CD4-positive, alpha-beta T cell (primary cell): Measurements from ENCODE around the gene HBQ1. TPM values are rescaled to one million over a fixed set of nuclear protein-coding genes. Genes with fewer than 3 reads are reported as not detected.

Experiments used
- ATAC-seq: fragments of 200-7000 bp; cut with Tn5 transposase; one replicate; pipeline ENCODE4 v1.10.0; 2022; ENCODE audit warnings: mild to moderate bottlenecking; ENCODE audit not compliant: poor library complexity
- CTCF ChIA-PET: fragments of 350-600 bp; sonication (Branson Sonifier 250); formaldehyde crosslinking; loops from one replicate; lab custom pipeline; 2021; ENCODE audit warnings: antibody characterized with exemption, inconsistent platforms; lab: Charles Lee
- POLR2A ChIA-PET: fragments of 350-600 bp; sonication (Branson Sonifier 250); formaldehyde crosslinking; loops from one replicate; lab custom pipeline; 2021; ENCODE audit warnings: antibody characterized with exemption, inconsistent platforms; lab: Charles Lee
- DNase-seq, 14 experiments: peaks; one replicate each; pipeline ENCODE4 v3.0.0-alpha.2; 2013 to 2020; ENCODE audit warnings: mixed read lengths in 2 of 14
- H3K27ac ChIP-seq, 2 donors: one replicate each; pipeline versions ENCODE4 v1.5.1 to v1.7.0; 2013; ENCODE audit warnings: low read length in 2 of 2, low read depth in 1 of 2, mild to moderate bottlenecking in 1 of 2
- H3K27me3 ChIP-seq, 2 experiments: 1 replicate in 1 of 2; 2 replicates in 1 of 2; pipeline versions ENCODE4 v1.6.1 to v1.7.0; 2013; ENCODE audit warnings: low read length in 2 of 2, control low read depth in 1 of 2, mild to moderate bottlenecking in 1 of 2, moderate library complexity in 1 of 2; ENCODE audit not compliant: insufficient read depth in 2 of 2, control insufficient read depth in 1 of 2
- H3K36me3 ChIP-seq: one replicate; pipeline ENCODE4 v1.6.1; 2013; ENCODE audit warnings: low read length, control low read depth; ENCODE audit not compliant: insufficient read depth
- H3K4me1 ChIP-seq: one replicate; pipeline ENCODE4 v1.6.1; 2013; ENCODE audit warnings: low read length, control low read depth; ENCODE audit not compliant: insufficient read depth
- H3K4me3 ChIP-seq: one replicate; pipeline ENCODE4 v1.5.1; 2013; ENCODE audit warnings: mild to moderate bottlenecking, low read length, moderate library complexity
- H3K9me3 ChIP-seq, 2 experiments: 1 replicate in 1 of 2; 2 replicates in 1 of 2; pipeline versions ENCODE4 v1.6.1 to v1.7.0; 2013; ENCODE audit warnings: low read length in 2 of 2, mild to moderate bottlenecking in 2 of 2, control low read depth in 1 of 2, moderate library complexity in 1 of 2; ENCODE audit not compliant: control insufficient read depth in 1 of 2, insufficient read depth in 1 of 2
- H3K27ac Mint-ChIP-seq: one replicate; pipeline ENCODE4 v1.8.0; 2020; ENCODE audit warnings: mixed read lengths
- H3K27me3 Mint-ChIP-seq: one replicate; pipeline ENCODE4 v1.8.0; 2021; ENCODE audit warnings: mixed read lengths
- H3K36me3 Mint-ChIP-seq: one replicate; pipeline ENCODE4 v1.8.0; 2021; ENCODE audit warnings: low read depth, mixed read lengths
- H3K4me1 Mint-ChIP-seq: one replicate; pipeline ENCODE4 v1.8.0; 2021; ENCODE audit warnings: low read depth, mixed read lengths
- H3K4me3 Mint-ChIP-seq: one replicate; pipeline ENCODE4 v1.8.0; 2020; ENCODE audit warnings: mild to moderate bottlenecking, mixed read lengths
- H3K9me3 Mint-ChIP-seq: one replicate; pipeline ENCODE4 v1.8.0; 2020; ENCODE audit warnings: mixed read lengths
- intact Hi-C, 2 experiments: fragments of 100-400 bp; cut with DNase I in 1 of 2; cut with micrococcal nuclease in 1 of 2; formaldehyde crosslinking; loops; one replicate each; pipeline versions ENCODE4 v1.15.1 to v1.9.0; 2023 to 2025; cut with DNase I, micrococcal nuclease
- total RNA-seq, 174 experiments: library from RNA in 2 of 174; stranded (reverse) in 2 of 174; gene quantifications; one replicate each; pipeline ENCODE4 v1.2.3 and lab custom pipeline; 2021 to 2026
- TF ChIP-seq, protein P1 (sequence below): fragments of 200-600 bp; IDR thresholded peaks from one replicate; pipeline ENCODE4 v1.8.0; 2022; ENCODE audit warnings: antibody characterized with exemption, mild to moderate bottlenecking

The HBQ1 gene
- total RNA-seq, 2 experiments from 2014 or later: not detected

DNA sequence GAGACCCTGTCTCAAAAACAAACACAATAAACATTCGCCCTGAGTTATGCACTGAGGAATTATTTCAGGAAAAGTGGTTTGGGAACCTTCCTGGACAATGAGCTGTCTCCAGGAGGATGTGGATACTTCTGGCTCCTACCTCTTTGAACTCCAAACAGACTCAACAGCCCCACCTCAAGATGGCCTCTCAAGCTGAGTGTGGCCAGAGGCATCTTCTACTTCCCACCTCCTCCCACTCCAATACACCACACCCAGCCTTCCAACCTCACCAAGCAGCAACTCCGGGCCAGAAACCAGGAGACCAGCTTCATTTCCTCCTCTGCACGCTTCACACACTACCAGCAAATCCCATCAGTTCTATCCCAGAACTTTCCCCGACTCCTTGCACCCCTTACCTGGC is 11.6 kb downstream of the HBQ1 start:
- Mint-ChIP-seq H3K4me3 (no peak overlapping the region), H3K9me3 (no peaks in the 10 kb centered on the region), H3K27me3 (no peaks in the 10 kb centered on the region), H3K4me1 (peaks cover 6% of the 10 kb centered on the region), H3K36me3 (peaks cover 81% of the 10 kb centered on the region), H3K27ac (peak overlapping the region; percentile 42)
- ATAC-seq (no peak), DNase-seq (no peak)
- peaks cover 84% of the 10 kb centered on the region for H3K36me3 ChIP-seq
- no peaks in the 10 kb centered on the region for H3K9me3 ChIP-seq
- ChIA-PET CTCF (interaction anchor here (1.2 kb wide), 1 partner anchor 10 kb away, joined by 4 read pairs; no protein-coding TSS in a partner anchor), POLR2A (no interaction called here)
- no peak overlapping the region for H3K4me3 ChIP-seq
- no peaks in the 10 kb centered on the region for H3K27me3 ChIP-seq
- TF ChIP-seq, protein P1, sequence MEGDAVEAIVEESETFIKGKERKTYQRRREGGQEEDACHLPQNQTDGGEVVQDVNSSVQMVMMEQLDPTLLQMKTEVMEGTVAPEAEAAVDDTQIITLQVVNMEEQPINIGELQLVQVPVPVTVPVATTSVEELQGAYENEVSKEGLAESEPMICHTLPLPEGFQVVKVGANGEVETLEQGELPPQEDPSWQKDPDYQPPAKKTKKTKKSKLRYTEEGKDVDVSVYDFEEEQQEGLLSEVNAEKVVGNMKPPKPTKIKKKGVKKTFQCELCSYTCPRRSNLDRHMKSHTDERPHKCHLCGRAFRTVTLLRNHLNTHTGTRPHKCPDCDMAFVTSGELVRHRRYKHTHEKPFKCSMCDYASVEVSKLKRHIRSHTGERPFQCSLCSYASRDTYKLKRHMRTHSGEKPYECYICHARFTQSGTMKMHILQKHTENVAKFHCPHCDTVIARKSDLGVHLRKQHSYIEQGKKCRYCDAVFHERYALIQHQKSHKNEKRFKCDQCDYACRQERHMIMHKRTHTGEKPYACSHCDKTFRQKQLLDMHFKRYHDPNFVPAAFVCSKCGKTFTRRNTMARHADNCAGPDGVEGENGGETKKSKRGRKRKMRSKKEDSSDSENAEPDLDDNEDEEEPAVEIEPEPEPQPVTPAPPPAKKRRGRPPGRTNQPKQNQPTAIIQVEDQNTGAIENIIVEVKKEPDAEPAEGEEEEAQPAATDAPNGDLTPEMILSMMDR: no peak
- intact Hi-C loops: no loop called here
- H3K27ac ChIP-seq: no peak overlapping the region
- peaks cover 5% of the 10 kb centered on the region for H3K4me1 ChIP-seq

DNA sequence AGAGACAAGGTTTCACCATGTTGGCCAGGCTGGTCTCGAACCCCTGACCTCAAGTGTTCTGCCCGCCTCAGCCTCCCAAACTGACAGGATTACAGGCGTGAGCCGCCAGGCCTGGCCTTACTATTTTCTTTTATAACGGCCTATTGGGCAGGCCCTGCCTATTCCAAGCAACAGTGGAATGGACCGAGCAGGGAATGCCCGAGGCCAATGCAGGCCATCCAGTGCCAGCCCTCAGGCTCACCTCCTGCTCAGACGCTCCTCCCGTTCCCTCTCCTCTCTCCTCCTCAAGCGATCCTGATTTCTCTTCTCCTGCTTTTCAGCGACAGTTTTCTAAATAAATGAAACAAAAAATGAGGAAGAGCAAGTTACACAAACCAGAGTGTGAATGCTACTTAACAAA is 12.4 kb downstream of the HBQ1 start:
- Histone ChIP-seq H3K27me3 (no peaks in the 10 kb centered on the region), H3K9me3 (no peaks in the 10 kb centered on the region), H3K36me3 (peaks cover 87% of the 10 kb centered on the region), H3K4me1 (peaks cover 5% of the 10 kb centered on the region), H3K4me3 (no peak overlapping the region), H3K27ac (no peak overlapping the region)
- H3K27ac Mint-ChIP-seq: no peak overlapping the region
- TF ChIP-seq, protein P1: no peak
- H3K4me1 Mint-ChIP-seq: peaks cover 6% of the 10 kb centered on the region
- H3K27me3 Mint-ChIP-seq: no peaks in the 10 kb centered on the region
- no peak for ATAC-seq
- H3K36me3 Mint-ChIP-seq: peaks cover 87% of the 10 kb centered on the region
- H3K9me3 Mint-ChIP-seq: no peaks in the 10 kb centered on the region
- H3K4me3 Mint-ChIP-seq: no peak overlapping the region
- intact Hi-C loops: no loop called here
- POLR2A ChIA-PET: no interaction called here
- CTCF ChIA-PET: no interaction called here
- DNase-seq: no peak

DNA sequence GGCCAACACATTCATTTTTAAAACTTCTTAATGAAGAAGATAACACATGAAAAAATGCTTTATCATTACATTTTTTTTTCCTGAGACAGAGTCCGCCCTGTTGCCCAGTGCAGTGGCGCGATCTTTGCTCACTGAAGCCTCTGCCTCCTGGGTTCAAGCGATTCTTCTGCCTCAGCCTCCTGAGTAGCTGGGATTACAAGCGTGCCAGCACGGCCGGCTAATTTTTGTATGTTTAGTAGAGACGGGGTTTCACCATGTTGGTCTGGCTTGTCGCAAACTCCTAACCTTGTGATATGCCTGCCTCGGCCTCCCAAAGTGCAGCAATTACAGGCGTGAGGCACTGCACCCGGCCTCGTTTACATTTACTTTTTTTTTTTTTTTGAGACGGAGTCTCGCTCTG is 13.2 kb downstream of the HBQ1 start:
- Mint-ChIP-seq H3K27me3 (no peaks in the 10 kb centered on the region), H3K27ac (no peak overlapping the region), H3K4me1 (peaks cover 5% of the 10 kb centered on the region), H3K4me3 (no peak overlapping the region), H3K9me3 (no peaks in the 10 kb centered on the region), H3K36me3 (peaks cover 91% of the 10 kb centered on the region)
- DNase-seq (no peak), ATAC-seq (no peak)
- H3K4me1 ChIP-seq: peaks cover 4% of the 10 kb centered on the region
- H3K9me3 ChIP-seq: no peaks in the 10 kb centered on the region
- intact Hi-C loops: no loop called here
- no peak overlapping the region for H3K27ac ChIP-seq
- no peak overlapping the region for H3K4me3 ChIP-seq
- ChIA-PET CTCF (interaction anchor here (1.2 kb wide), 1 partner anchor 19 kb away, joined by 3 read pairs; no protein-coding TSS in a partner anchor), POLR2A (no interaction called here)
- TF ChIP-seq, protein P1: no peak
- peaks cover 91% of the 10 kb centered on the region for H3K36me3 ChIP-seq
- no peaks in the 10 kb centered on the region for H3K27me3 ChIP-seq
